SKM-1 treated with dmso at 0.1 percent for 144 hours (cell line): ENCODE data around the gene CHP1.
"Not testable (repeated sequence)": the region's sequence is repeated elsewhere in the genome, so short reads cannot be mapped to it uniquely, and the experiment has no call there.

Experiments used
- DNase-seq: peaks from one replicate; lab custom pipeline; 2025; ENCODE audit not compliant: unreplicated experiment; lab: John Stamatoyannopoulos, UW

CHP1 gene

GRCh38 chr15:41256103-41256502, 25.0 kb downstream of the CHP1 start:
- no peak for DNase-seq

DNA sequence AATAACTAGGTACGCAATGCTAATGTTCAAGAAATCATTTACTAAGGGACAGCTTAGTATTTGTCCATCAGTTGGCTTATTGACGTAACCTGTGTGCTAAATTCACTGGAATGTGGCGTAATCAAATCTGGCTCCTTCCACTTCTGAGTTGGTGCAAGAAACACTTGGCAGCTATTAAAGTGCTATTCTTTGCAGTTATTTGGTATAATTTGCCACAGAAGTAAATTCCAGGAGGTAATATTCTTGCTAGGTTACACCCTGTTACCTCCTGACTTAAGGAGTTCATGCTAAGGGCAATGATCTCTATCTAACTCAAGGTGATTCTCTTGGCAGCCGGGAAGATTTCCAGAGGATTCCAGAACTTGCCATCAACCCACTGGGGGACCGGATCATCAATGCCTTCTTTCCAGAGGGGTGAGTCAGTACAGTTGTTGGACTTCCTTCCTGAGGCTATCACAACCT, 25.5 kb downstream of the CHP1 start:
- DNase-seq = no peak

- DNase-seq = peak; percentile 69
Observed at GRCh38 chr15:41258750-41259471, 27.8 kb downstream of the CHP1 start.

DNA sequence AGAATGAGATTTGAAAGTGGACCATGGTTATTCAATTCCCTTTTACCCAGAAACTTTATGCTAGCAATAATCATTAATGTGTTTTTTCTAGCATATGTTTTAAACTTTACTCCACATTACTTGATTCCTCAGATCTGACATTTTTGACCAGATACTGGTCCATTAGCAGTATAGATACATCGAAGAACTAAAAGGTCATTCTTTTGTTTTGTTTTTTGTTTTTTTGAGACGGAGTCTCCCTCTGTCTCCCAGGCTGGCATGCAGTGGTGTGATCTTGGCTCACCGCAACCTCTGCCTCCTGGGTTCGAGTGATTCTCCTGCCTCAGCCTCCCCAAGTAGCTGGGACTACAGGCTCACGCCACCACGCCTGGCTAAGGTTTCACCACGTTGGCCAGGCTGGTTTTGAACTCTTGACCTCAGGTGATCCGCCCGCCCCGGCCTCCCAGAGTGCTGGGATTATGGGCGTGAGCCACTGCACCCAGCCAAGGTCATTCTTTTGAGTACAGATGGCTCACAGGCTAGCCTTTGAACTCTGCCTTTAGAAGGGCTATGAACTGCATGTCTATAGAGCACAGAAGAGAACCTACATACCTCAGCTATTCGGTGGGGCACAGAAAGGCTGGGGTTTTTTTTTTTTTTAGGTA, 28.6 kb downstream of the CHP1 start:
- DNase-seq = no peak

DNA sequence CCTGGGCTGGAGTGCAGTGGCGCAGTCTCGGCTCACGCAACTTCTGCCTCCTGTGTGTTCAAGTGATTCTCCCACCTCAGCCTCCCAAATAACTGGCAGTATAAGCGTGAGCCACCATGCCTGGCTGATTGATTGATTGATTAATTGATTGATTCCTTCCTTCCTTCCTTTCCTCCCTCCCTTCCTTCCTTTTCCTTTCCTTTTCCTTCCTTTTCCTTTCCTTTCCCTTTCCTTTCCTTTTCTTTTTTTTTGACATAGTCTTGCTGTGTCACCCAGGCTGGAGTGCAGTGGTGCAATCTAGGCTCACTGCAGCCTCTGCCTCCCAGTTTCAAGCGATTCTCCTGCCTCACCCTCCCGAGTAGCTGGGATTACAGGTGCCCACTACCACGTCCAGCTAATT, 29.9 kb downstream of the CHP1 start:
- DNase-seq = not testable (repeated sequence)

DNA sequence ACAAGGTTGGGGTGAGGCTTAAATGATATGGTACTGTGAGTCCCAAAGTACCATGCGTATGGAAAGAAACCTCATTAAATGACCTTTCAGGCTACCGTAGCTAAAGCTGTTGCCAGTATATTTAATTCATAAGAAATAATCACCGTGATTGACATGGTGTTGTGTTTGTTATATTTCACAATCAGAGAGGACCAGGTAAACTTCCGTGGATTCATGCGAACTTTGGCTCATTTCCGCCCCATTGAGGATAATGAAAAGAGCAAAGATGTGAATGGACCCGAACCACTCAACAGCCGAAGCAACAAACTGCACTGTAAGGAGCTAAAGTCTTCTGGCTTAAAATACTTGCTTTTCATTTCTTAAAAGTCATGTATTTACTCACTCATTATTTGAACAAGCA, 31.5 kb downstream of the CHP1 start:
- no peak for DNase-seq

- peak; percentile 53 for DNase-seq
Observed at GRCh38 chr15:41263891-41264351, 32.9 kb downstream of the CHP1 start.

- DNase-seq = no peak
Observed at GRCh38 chr15:41269887-41270286, 38.8 kb downstream of the CHP1 start.

DNA sequence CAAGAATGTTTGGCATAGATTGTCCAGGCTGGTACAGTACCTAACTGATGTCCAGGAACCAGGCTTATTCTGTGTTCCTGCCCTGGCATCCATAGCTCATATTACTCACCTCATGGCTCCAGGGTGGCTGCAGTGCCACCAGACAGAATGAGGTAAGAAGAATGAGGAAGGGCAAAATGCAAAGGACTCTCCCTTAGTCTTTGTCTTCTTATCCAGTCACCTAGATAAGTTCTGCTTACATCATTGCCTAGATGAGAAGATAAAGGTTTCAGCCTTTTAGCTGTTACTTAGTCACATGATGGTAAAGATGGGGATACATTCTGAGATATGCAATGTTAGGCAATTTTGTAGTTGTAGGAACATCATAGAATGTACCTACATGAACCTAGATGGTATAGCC, 45.8 kb downstream of the CHP1 start:
- peak; percentile 78 for DNase-seq

DNA sequence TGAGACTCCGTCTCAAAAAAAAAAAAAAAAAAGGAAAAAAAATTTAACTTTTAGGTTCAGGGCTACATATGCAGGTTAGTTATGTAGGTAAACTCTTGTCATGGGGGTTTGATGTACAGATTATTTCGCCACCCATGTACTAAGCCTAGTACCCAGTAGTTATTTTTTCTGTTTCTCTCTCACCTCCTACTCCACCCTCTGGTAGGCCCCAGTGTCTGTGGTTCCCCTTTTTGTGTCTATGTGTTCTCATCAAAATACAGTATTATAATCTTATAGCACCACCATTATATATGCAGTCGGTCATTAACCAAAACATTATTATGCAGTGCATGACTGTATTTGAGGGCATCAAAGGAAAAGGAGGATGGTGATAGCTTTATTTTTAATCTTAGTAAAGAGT, 47.3 kb downstream of the CHP1 start:
- peak; percentile 60 for DNase-seq

DNA sequence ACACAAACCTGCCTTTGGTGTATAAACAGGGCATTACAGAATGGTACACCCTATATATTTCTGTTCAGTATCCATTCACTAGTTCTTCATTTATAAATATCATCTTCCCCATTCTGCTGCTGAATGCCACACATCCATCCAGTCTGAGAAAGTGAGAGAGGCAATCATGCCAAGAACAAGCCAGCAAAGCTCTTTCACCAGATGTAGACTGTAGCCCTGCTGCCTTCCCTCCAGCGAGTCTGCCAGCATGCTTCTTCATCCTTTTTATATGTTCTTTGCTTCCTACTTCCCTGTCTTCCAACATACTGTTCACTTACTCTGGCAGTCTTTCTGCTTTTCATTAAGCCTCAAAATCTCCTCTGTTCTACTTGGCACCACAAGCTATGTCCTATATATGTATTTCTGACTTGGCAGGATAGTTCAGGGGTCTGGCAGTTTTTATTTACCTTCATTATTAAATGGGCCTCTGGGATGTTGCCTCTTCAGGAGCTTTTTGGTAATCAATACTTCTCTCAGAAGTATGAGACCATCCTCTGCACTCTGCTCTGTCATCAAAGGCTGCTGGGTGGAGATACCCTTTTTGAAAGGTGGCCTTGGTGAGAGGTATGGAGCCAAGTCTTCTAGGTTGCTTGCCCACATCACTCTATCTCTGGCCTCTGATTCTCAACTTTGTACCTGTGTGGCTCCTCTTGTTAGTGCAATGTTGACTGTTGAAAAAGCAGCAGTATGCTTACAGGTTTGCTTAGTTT, 48.6 kb downstream of the CHP1 start:
- no peak for DNase-seq

GRCh38 chr15:41281236-41281635, 50.2 kb downstream of the CHP1 start:
- no peak for DNase-seq

GRCh38 chr15:41282436-41282835, 51.4 kb downstream of the CHP1 start:
- DNase-seq = not testable (repeated sequence)

DNA sequence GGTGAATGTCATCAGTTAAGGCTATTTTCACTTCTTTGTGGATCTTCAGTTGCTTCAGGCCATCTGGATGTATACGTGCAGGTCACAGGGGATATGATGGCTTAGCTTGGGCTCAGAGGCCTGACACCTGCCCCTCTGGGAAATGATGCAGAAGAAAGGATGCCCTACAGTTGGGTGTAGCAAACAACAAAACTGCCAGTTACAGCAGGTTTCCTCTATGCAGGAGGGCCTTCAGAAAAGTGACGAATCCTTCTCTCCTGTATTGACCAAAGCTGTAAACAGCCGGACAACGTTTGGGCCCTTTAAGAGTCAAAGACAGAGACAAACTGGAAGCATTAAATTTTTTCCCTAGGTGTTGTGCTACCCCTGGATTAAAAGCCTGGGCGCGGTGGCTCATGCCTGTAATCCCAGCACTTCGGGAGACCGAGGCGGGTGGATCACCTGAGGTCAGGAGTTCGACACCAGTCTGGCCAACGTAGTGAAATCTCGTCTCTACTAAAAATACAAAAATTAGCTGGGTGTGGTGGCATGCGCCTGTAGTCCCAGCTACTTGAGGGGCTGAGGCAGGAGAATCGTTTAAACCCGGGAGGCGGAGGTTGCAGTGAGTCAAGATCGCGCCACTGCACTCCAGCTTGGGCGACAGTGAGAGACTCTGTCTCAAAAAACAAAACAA, 52.0 kb downstream of the CHP1 start:
- not testable (repeated sequence) for DNase-seq

GRCh38 chr15:41283653-41284426, 52.8 kb downstream of the CHP1 start:
- peak; percentile 97 for DNase-seq

DNA sequence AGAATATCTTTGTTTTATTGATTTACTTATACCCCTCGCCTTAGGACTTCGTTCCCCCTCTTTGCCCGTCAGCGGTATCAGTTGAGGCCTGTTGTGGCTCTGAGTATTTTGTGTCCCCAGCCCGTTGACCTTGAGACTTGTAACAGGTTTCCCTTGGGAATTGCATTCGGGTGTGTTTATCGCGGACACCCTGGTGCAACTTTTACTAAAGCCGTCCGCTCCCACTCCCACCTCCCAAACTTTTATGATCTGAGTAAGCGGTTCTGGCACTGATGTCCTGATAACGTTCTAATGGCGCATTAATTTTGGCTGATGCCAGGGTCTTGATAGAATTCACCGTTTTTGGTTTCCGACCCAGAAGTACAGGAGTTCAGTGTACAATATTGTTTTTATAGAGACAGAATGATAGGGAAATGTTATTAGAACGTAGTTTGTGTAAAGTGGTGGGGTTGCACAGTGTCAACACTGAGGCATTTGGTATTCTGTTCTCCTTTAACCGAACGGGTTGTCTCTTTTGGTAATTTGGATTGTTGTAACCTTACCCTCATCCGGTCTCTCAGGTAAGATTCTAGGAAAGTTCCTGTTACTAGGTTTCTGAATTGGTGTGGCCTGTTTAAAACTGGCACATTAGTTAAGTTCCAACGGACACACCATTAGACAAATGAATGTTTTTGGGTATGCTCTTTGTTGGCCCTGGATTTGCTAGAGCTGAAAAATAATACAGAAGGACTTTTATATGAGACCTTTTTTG, 53.5 kb downstream of the CHP1 start:
- no peak for DNase-seq

GRCh38 chr15:41285285-41285684, 54.2 kb downstream of the CHP1 start:
- DNase-seq = no peak

- DNase-seq = no peak
Observed at GRCh38 chr15:41286665-41287333, 55.7 kb downstream of the CHP1 start.

GRCh38 chr15:41288464-41288863, 57.4 kb downstream of the CHP1 start:
- no peak for DNase-seq
